ENCODE results near the gene PAPPA. TPM values are rescaled to one million over a fixed set of nuclear protein-coding genes. Genes with fewer than 3 reads are reported as not detected.

The PAPPA gene
- total and polyA plus RNA-seq, 9 of the 15 experiments (the other 6 are each of a cell fraction or from before 2014, with no cell fraction given), result 0.06 to 0.18 (median 0.11) TPM

DNA sequence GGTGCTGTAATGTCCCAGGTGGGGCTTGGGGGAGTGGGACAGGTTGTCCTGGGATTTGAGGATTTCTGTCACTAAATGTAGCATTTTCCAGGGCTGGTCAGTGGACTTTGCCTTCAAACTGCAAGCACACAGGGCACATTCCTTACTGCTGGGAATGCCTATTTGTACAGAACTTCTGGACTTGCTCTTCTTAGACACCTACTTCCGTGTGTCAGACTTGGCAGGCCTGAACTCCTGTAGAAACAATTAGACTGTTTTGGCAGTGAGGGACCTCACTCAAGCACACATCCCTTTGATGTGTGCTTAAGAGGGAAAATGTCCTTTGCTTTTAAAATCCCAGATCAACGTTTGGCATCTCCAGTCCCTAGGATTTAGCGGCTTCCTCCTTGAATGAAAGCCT is 192.2 kb downstream of the PAPPA start:
- intact Hi-C loops (cut with micrococcal nuclease), result no loop called here
- Histone ChIP-seq H3K9me3 (replicated peaks; ENCODE audit: control insufficient read depth, insufficient read depth, low read depth, low read length) (no peaks in the 10 kb centered on the region), H4K20me1 (replicated peaks; ENCODE audit: control insufficient read depth, insufficient read depth, low read length) (no peaks in the 10 kb centered on the region), H3K4me2 (ENCODE audit: insufficient read depth, low read length) (no peak overlapping the region), H3K9ac (ENCODE audit: insufficient read depth in 1 of 2, low read depth in 2 of 2, low read length in 2 of 2) (no peak overlapping the region), H3K36me3 (ENCODE audit: control insufficient read depth, insufficient read depth, low read length) (no peaks in the 10 kb centered on the region), H3K9me1 (ENCODE audit: control insufficient read depth, insufficient read depth, low read length) (no peaks in the 10 kb centered on the region), H3K27me3 (ENCODE audit: control insufficient read depth in 2 of 2, insufficient read depth in 2 of 2, low read length in 2 of 2) (no peaks in the 10 kb centered on the region), H2AFZ (ENCODE audit: low read depth, low read length) (no peak overlapping the region), H3K4me1 (replicated peaks in 1 of 2; ENCODE audit: control insufficient read depth in 2 of 2, insufficient read depth in 2 of 2, low read length in 2 of 2) (no peaks in the 10 kb centered on the region), H3K79me2 (ENCODE audit: control insufficient read depth, insufficient read depth, low read length) (no peaks in the 10 kb centered on the region), H3K4me3 (no peak overlapping the region), H3K27ac (ENCODE audit: extremely low read depth, low read depth, low read length) (no peak overlapping the region)
- no TSS peak for BruUV-seq (replicated peaks)
- POLR2A ChIA-PET, result interaction anchor here (1.2 to 1.5 kb wide), 2 partner anchors 10 to 11 kb away, joined by 3 to 7 read pairs; no protein-coding TSS in a partner anchor
- FAIRE-seq (no peak), DNase-seq (ENCODE audit: extremely low read depth in 1 of 4, low spot score in 3 of 4) (no peak), ATAC-seq (no peak)
- in situ Hi-C loops (cut with MboI), result no loop called here
- CTCF ChIA-PET (ENCODE audit: low intra/inter-chr PET ratio), result no interaction called here
- 12% methylated on average over 3 of the region's 3 CpGs for WGBS (ENCODE audit: insufficient coverage, low coverage, missing lambda C conversion rate)
- no peak for TF ChIP-seq ARNT (IDR thresholded peaks at IDR 0.05)
- no peak for TF ChIP-seq PRMT5 (CRISPR knock-in tag; IDR thresholded peaks at IDR 0.05)
- TF ChIP-seq, protein P1, sequence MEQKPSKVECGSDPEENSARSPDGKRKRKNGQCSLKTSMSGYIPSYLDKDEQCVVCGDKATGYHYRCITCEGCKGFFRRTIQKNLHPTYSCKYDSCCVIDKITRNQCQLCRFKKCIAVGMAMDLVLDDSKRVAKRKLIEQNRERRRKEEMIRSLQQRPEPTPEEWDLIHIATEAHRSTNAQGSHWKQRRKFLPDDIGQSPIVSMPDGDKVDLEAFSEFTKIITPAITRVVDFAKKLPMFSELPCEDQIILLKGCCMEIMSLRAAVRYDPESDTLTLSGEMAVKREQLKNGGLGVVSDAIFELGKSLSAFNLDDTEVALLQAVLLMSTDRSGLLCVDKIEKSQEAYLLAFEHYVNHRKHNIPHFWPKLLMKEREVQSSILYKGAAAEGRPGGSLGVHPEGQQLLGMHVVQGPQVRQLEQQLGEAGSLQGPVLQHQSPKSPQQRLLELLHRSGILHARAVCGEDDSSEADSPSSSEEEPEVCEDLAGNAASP (IDR thresholded peaks at IDR 0.05), result no peak
- no peak for TF ChIP-seq CBX8 (IDR thresholded peaks at IDR 0.05; ENCODE audit: borderline replicate concordance, extremely low read depth, low read depth, low read length, poor library complexity, severe bottlenecking)
- no peak for TF ChIP-seq GABPA (tag; conservative IDR thresholded peaks at IDR 0.05; ENCODE audit: low read depth)
- TF ChIP-seq, protein P2, sequence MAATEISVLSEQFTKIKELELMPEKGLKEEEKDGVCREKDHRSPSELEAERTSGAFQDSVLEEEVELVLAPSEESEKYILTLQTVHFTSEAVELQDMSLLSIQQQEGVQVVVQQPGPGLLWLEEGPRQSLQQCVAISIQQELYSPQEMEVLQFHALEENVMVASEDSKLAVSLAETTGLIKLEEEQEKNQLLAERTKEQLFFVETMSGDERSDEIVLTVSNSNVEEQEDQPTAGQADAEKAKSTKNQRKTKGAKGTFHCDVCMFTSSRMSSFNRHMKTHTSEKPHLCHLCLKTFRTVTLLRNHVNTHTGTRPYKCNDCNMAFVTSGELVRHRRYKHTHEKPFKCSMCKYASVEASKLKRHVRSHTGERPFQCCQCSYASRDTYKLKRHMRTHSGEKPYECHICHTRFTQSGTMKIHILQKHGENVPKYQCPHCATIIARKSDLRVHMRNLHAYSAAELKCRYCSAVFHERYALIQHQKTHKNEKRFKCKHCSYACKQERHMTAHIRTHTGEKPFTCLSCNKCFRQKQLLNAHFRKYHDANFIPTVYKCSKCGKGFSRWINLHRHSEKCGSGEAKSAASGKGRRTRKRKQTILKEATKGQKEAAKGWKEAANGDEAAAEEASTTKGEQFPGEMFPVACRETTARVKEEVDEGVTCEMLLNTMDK (IDR thresholded peaks at IDR 0.05; ENCODE audit: borderline replicate concordance, insufficient read depth, low read depth, low read length, poor library complexity, severe bottlenecking), result no peak
- no peak for TF ChIP-seq ZC3H4 (CRISPR knock-in tag; IDR thresholded peaks at IDR 0.05; ENCODE audit: borderline replicate concordance)
- no peak for TF ChIP-seq CBFA2T2 (conservative IDR thresholded peaks at IDR 0.05)
- TF ChIP-seq, protein P3, sequence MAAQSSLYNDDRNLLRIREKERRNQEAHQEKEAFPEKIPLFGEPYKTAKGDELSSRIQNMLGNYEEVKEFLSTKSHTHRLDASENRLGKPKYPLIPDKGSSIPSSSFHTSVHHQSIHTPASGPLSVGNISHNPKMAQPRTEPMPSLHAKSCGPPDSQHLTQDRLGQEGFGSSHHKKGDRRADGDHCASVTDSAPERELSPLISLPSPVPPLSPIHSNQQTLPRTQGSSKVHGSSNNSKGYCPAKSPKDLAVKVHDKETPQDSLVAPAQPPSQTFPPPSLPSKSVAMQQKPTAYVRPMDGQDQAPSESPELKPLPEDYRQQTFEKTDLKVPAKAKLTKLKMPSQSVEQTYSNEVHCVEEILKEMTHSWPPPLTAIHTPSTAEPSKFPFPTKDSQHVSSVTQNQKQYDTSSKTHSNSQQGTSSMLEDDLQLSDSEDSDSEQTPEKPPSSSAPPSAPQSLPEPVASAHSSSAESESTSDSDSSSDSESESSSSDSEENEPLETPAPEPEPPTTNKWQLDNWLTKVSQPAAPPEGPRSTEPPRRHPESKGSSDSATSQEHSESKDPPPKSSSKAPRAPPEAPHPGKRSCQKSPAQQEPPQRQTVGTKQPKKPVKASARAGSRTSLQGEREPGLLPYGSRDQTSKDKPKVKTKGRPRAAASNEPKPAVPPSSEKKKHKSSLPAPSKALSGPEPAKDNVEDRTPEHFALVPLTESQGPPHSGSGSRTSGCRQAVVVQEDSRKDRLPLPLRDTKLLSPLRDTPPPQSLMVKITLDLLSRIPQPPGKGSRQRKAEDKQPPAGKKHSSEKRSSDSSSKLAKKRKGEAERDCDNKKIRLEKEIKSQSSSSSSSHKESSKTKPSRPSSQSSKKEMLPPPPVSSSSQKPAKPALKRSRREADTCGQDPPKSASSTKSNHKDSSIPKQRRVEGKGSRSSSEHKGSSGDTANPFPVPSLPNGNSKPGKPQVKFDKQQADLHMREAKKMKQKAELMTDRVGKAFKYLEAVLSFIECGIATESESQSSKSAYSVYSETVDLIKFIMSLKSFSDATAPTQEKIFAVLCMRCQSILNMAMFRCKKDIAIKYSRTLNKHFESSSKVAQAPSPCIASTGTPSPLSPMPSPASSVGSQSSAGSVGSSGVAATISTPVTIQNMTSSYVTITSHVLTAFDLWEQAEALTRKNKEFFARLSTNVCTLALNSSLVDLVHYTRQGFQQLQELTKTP (IDR thresholded peaks at IDR 0.05; ENCODE audit: low read depth in 1 of 2, partially characterized antibody in 2 of 2), result no peak
- no peak for TF ChIP-seq ATF1 (CRISPR knock-in tag; IDR thresholded peaks at IDR 0.05)
- TF ChIP-seq ATF1 (tag; IDR thresholded peaks at IDR 0.05), result no peak
- no peak for TF ChIP-seq GATAD2B (IDR thresholded peaks at IDR 0.05; ENCODE audit: borderline replicate concordance)
- no peak for TF ChIP-seq RBFOX2 (IDR thresholded peaks at IDR 0.05; ENCODE audit: low read depth, low read length)
